Left forelimb (tissue), 1 donor: ENCODE data around the gene SLCO3A1.

Experiments used
- DNase-seq: peaks from one replicate; pipeline ENCODE4 v3.0.0-alpha.2; 2018; ENCODE audit warnings: low spot score

Gene SLCO3A1

DNA sequence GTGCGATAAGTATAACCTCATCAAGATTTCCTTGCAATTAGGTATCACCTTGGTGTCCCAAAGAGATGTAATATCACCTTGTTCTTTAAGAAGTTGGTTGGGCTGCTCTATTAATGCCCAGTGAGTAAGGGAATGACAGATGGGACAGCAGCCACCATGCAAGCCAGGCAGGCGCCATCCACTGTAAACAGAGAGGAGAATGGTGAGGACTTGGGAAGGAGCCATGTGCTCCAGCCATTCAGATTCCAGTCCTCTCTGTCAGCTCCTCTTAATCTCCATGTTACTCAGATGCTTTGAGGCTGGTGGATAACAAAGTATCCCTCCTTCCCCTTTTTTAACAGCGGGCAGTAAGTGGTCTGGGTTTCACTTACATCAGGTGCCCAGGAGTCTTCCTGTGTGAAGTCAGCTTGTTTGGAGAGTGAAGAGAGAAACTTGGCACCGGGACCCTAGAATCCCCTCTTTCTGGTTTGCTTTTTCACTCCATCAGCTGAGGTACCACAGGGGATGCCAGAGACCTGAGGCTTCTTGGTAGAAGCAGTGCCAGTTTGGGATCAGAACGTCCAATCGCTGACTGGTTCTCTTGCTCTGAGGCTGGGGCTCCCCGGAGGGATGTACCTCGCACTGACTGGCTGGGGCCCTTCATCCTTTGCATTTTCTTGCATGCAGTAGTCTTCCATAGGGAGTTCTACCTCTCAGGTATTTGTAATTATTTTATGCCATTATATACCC, 29.5 kb downstream of the SLCO3A1 start:
- no peak for DNase-seq

DNA sequence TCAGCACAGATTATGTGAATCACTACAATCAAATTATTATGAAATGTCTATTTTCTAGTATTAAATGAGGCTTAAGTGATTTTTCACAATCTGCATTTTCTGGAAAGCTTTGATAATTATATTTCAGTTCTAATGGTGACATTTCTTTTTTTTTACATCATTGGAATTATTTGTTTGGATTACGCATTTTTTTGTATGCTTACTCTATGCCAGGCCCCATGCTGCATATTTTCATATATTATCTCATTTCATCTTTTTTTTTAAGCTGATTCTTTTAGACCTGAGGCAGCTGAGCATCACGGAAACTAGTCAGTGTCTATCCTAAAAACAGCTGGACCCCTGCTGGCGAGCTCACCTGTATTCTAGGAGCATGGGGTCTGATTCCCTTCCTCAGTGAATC, 31.1 kb downstream of the SLCO3A1 start:
- no peak for DNase-seq

DNA sequence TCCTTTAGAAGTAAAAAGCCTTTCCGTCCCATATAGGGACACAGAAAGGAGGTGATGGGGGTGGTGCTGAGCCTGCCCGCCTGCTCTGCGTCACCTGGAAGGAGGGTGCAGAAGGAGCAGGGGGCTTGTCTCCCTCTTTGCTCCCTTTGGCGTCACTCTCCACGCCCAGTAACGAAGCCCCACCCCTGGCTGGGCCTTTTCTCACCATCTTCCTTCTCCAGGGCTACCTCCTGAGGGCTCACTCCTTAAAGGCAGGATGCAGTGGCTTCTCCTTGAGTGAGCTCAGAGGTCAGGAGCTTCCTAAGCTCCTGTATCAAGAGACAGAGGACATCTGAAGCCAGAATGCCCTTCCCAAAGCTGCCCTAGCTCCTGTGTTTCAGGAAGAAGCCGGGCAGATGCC, 31.5 kb downstream of the SLCO3A1 start:
- no peak for DNase-seq

DNA sequence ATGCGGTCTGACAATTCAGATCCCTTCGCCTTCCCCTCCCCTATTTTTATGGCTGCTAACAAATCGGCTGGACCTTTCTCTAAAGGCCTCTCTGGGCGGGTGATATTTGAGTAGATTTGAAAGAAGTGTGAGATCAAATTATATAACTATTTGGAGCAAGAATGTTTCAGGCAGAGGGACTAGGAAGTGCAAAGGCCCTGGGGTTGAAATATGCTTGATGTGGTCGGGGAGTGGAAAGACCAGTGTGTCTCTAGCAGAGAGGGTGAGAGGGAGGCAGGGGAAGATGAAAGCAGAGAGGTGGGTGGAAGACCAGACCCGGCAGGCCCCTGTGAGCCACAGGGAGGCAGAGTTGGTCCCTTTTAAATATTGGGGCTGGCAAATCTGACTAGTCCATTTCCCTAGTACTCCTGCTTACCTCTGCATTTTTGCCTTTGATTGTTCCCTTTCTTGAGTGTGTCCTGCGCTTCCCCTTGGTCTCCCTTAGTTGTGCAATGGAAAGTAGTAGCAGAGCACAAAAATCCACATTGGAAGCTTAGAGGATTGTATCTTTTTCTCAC, 32.3 kb downstream of the SLCO3A1 start:
- DNase-seq: no peak

DNA sequence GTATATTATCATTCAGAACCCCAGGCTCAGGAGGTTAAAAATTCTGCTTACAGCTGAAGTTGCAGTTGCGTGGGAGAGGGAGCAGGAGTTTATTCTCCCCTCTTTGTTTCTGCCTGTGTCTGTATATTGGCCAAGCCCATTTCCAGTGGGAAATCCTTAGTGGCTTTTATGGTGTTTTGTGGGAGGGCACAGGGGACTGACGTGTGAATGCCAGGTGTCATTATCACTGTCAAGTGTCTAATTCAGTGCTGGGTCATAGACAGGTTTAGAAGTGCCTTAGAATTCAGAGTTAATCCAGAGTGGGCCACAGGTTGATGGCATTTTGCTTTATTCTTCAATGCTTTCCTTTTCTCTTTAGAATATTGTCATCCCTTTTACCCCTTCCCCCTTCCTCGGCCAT, 33.4 kb downstream of the SLCO3A1 start:
- no peak for DNase-seq

DNA sequence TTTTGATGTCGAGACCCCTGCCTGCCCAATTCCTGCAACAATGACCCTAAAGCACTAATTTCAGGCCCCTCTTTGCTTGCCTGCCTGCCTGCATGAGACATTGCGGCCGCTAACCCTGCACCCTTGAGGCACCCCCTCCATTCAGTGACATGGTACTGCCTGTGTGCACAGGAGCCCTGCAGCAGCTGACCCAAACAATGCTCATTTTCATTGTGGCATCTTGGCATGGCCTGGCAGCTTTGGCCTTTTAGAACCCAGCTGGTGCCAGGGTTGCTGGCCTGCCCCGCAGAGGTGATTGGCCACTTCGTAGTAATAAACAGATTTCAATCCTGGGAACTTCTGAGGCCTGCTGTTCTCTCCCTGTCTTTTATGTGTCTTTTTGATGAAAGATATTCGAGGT, 33.8 kb downstream of the SLCO3A1 start:
- DNase-seq: no peak

DNA sequence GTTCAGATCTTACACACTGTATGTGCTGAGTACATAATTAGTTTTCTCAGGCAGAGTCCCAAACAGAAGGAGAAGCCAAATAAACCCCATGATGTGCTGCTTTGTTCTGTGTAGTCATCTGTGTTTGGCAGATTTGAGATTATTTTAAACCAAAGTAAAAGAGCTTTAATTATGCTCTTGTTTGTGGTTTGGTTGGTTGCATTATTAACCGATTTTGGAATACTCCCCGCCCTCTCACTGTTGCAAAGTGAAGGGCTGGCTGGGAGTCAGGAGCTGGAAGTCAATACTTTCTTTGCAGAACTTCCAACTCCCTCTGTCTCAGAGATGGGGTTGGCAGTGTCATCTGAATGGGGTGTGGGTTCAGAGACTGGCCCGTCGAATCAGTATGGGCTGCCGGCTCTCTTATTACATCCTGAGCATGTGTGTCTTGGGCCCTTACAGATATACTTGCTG, 34.4 kb downstream of the SLCO3A1 start:
- DNase-seq: no peak

DNA sequence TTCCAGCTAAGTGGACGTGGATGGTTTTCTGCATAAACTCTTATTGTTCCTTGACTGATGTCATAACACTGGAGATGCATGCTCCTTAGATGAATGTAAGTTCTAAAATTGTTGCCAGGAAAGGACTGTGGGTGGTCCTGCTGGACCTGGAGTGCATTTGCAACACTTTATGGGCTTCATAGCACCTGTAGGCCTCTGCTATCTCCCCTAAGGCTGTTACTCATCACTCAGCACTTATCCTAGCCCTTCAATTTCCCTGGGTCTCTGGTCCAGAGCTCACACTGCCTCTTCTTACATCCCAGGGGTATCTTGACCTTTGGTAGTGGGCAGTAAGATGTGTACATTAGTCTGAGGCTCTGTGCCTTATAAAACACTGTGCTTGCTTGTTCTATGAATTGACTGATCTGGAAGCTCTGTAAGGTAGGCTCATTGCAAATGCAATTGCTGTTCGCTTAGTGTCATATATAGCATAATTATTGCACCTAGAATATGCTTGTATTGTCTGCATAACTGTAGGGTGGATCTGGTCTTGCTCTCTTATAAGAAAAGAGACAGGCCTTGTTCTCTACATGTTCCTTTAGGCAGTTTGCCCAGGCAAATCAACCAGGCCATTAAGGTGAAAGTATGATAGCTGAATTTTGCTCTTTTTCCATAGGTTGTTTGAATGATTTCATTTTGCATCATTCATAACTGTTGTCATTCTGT, 35.8 kb downstream of the SLCO3A1 start:
- no peak for DNase-seq

DNA sequence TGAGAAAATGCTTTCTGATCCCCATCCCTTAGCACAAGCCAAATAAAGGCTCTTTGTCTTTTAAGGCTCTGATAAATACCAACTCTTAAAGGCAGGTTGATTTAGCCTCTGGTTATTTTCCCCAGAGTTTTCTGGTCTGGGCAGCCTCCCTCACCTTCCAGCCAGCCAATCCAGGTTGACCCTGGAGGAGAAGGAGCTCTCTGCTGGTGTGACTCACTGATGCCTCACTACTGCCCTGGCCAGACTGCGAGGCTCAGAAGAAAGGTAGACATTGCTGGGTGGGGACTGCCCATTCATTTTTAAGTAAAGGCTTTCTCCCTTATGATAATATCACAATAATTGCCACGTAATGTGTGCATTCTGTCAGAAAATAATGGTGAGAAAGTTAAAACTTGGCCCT, 37.1 kb downstream of the SLCO3A1 start:
- no peak for DNase-seq

DNA sequence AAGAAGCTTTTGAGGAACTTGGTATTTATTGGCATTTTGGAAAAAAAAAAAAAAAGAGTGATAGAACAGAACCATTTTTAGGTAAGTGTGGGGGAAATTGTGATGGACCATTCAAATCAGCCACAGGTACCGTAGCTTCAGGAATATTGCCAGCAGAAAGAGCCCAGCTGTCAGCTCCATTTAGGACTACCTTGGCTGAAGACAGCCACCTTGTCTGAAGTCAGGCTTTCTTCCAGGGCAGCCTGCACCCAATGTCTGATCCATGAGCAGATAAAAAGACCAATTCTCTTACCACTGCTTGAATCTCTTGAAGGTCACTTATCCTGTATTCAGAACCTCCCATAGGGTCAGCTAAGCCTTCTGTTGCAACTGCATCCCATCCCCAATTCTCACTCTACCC, 37.6 kb downstream of the SLCO3A1 start:
- DNase-seq: no peak

DNA sequence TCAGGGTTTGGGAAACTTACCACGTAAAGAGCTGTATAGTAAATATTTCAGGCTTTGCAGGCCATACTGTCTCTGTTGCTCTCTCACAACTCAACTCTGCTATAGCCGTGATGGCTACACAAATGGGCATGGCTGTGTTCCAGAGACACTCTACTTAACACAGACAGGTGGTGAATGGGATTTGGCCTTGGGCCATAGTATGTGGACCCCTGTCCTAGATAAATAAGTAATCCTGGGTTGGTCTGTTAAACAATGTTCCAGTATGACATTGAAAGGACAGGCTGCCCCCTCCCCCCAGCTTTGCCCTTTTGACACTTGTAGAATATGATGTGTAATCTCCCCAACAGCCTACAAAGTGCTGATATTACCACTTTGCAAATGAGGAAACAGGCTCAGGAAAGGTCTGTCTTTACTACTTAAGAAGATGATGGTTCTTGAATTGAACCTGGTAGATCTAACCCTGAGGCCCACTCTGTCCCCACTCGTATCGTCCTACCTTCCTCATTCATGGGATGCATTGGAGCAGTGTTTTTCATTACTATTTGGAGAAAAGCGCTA, 38.4 kb downstream of the SLCO3A1 start:
- DNase-seq: no peak

DNA sequence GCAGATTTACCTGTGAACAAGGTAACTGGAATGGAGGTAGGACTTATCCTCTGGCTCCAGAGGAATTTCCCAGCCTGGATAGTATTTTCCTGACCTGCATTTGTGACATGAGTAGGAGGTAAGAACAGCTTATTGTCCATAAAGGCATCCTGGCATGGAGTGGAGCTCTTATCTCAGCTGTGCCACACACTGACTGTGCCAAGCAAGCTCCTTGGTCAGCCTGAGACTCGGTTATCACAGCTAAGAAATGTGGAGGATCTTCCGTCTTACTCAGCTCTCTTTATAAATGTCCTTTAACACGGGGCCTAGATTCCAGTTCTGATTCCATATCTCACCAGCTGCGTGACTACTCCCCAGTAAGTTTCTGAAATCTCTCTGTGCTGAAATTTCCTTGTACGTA, 38.9 kb downstream of the SLCO3A1 start:
- no peak for DNase-seq

DNA sequence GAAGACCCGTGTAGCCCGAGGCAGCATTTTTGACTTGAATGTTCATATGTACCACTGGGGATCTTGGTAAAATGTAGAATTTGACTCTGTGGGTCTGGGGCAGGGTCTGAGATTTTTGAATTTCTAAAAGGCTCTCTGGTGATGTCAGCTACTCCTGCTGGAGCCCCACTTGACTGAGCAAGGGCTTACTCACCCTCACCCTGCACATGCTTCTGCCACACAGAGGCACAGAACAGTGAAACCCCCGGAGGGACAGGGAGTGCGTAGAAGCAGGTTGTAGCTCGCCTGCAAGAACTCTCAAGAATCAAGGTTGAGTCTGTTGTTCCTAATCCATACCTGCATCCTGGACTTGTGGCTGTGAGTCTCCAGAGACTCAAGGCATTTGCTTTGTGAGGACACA, 41.1 kb downstream of the SLCO3A1 start:
- peak; percentile 44 for DNase-seq

DNA sequence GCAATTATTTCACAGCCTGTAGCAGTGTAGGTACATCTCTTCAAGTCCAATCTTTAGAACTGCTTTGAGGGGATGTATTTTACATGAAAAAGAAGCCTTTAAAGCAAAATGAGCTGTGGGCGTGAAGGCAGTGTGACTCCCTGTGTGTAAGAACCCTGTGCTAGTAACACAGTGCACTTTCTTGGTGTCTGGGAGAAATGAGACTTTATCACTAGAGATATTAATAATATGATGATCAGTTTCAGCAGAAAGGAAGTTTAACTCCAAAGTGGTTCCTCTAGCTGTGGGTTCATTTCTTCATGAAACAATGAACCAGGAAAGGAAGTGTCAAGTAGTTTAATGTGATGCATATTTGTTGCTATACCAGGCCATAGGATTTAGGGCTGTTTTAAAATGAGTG, 41.5 kb downstream of the SLCO3A1 start:
- no peak for DNase-seq

DNA sequence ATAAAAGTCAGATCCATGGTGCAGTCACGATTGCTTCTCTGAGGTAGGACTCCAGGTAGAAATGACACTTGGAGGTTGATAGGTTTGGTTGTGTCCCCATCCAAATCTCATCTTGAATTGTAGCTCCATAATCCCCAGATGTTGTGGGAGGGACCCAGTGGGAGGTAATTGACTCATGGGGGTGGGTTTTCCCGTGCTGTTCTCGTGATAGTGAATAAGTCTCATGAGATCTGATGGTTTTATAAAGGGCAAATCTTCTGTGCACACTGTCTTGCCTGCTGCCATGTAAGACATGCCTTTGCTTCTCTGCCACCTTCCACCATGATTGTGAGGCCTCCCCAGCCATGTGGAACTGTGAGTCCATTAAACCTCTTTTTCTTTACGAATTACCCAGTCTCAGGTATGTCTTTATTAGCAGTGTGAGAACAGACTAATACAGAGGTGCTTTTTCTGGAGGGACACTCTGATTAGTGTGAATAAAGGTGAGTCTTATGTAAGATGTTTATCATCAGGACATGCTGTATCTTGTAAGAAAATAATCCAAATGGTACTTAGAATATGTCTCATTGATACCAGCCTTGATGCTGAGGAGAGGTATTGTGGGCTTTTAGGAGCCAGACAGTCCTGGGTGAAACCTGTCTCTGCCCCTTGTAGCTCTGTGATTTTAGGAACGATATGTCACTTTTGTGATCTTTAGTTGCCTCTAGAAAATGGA, 43.0 kb downstream of the SLCO3A1 start:
- DNase-seq: no peak

DNA sequence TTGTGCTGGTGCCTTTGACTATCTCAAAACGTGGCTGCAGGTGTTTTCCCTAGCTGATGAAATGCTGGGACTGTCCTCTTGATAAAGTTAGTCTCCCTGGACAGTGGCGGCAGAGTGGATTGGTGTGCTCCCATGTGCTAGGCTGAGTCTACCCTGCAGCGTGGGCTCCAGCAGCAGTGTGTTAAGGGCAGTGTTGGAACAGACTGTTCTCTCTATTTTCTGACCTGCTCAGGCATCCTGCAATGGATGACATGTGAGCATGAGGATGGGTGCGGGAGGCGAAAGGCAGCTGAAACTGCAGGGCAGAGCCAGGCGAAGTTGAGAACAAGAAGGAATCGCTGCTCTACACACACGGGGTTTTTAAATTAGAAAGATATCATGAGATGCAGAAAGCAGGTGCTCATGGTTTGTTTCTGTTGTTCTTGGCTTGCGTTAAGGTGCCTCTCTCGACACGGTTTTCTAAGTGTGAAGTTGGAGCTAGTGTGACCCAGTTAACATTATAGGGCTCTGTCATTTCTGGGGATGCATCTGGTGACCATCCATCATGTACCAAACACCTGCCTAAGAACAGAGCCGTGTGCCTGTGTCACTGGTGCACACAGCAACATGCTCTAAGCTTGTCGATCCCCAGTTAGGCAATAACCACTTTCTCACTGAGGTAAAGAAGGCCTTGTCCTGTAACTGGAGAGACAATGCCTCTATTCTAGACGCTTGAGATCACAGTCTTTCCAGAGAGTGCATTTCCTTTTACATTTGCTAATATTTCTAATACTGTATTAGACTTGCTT, 44.3 kb downstream of the SLCO3A1 start:
- DNase-seq: no peak

DNA sequence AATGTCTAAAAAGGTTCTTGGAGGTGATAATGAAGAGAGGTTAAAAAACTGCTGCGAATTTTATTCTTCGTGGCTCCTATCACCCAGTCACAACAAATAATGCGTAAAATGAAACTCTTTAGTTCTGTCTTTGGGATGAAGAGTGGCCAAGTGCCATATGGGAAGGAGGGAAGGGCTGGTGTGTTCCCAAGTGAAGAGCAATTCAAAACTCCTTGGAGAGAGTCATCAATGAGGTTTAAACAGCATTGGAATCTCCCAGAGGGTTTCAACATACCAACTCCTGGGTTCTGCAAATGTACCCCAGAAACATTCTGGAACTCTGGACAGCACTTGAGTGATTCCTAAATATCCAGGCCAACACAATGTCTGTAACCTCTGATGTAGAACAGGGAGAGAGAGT, 45.3 kb downstream of the SLCO3A1 start:
- DNase-seq: no peak

DNA sequence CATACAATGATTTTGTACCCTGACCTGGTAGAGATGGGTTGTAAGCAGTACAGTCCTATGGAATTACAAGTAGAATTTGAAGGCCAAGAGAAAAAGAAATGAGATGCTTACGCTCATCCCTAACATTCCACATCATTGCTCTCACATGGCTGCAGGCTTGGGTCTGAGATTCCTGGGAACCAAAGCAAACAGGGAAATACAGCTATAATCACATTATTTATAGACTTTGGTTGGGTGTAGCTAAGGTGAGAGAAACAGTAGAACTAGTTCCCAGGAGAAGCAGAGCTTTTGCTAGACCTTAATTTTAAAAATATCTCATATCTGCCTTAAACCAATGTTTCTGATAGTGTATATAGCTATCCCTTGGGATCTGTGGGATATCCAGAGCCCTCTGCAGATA, 51.4 kb downstream of the SLCO3A1 start:
- no peak for DNase-seq

DNA sequence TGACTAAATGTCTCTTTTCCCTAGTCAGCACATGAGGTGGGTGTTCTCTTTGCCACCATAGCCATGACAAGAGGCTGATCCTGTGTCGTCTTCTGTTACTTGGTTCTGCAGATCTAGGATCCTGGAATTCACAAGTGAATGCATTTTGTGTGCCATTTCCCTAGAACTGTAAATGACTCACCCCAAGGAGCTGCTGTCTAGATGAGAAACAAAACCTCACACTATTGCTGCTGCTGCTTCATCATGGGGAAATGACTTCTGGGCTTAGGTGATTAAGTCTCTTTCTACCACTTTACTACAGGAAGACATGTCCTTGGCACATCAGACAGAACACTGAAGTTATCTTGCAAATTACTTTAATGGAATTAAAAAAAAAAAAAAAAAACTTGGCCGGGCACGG, 54.9 kb downstream of the SLCO3A1 start:
- no peak for DNase-seq

DNA sequence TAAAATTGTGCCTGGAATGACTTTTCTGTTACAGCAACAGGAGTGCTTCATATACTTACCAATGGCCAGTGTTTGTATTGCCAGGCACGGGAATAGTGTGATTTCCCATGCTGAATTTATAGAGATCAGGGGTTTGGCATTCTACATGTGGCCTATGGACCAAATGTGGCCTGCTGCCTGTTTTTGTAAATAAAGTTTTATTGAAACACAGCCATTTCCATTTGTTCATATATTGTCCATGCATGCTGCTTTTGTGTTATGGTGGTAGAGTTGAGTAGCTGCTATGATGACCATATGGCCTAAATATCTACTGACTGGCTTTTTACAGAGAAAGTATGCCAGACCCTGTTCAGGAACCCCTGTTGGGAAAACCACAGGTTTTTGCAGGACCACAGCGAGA, 55.6 kb downstream of the SLCO3A1 start:
- DNase-seq: no peak

DNA sequence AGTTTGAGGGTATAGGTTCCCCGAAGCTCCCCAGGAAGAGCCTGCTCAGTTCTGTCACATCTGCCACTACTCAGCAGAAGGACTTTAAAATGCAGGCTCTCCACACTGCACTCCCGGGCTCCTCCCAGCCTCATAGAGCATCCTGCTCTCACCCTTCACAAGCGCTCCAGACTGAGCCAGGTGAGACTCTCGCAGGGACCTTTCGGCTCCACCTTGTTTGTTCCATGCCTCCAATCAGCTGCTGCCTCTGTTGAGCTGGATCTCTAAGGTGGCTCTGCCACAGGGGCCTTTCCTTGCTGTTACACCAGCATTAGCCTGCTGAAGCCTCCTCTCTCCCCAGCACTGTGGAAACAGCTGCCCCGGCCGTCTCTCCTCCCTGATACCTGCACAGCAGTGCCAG, 56.1 kb downstream of the SLCO3A1 start:
- DNase-seq: no peak

DNA sequence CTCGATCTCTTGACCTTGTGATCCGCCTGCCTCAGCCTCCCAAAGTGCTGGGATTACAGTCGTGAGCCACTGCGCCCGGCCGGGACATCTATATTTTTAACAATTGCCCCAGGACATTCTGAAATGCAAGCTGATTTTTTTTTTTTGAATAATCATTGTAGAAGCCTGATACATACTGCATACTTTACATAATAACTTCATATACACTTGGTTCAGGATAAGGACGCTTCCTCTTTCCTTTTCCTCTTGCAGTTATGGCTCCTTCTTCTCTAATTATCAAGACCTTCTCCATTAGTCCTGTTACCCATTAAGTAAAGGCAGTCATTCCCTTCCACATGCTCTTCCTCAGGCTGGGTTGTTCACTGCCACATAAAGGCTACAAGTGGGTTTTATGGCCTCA, 58.3 kb downstream of the SLCO3A1 start:
- no peak for DNase-seq
